HG03378 (cell line): ENCODE measurements around the gene JPH2.

Source experiments
- ATAC-seq: cut with Tn5 transposase; IDR thresholded peaks from one replicate; pipeline ENCODE4 v1.9.1; 2021; ENCODE audit warnings: mild to moderate bottlenecking, moderate library complexity; ENCODE audit not compliant: unreplicated experiment

Gene JPH2

DNA sequence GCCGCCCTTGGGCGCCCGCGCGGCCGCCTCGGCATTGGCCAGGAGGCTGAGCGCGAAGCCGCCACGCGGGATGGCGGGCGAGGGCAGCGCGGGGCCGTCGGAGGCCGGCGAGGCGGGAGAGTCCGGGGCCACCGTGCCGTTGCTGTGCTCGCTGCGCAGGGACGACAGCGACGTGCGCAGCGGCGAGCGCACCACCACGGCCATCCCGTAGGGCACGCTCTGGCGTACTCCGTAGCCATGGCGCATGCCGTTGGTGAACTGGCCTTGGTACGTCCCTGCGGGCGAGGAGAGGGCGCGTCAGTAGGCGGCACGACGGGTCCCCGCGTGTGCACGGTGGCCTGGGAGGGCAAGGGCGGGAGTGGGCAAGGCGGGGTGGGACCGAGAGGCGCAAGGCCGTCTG is 26.9 kb downstream of the JPH2 start:
- no peak for ATAC-seq

DNA sequence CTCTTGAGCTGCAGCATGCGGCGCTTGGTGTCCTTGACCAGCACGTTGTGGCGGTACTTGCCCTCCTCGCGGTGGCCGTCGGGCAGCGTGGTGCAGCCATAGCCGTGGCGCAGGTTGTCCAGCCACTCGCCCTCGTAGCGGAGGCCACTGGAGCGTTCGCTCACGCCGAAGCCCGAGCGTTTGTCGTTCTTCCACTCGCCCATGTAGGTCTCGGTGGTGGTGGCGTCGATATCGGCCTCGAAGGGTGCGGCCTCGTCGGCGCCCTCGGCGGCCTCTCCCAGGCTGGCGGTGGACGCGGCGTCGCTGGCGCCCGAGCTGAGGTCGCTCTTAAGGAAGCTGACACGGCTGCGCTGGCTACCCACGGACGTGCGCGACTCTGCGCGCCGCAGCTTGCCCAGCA is 27.3 kb downstream of the JPH2 start:
- ATAC-seq: no peak

- ATAC-seq: no peak
Measured at GRCh38 chr20:44159125-44159524, 27.9 kb downstream of the JPH2 start.

GRCh38 chr20:44157061-44157460 is 29.9 kb downstream of the JPH2 start:
- ATAC-seq: no peak

- no peak for ATAC-seq
Measured at GRCh38 chr20:44154521-44155001, 32.4 kb downstream of the JPH2 start.

- ATAC-seq: no peak
Measured at GRCh38 chr20:44153636-44154043, 33.3 kb downstream of the JPH2 start.

DNA sequence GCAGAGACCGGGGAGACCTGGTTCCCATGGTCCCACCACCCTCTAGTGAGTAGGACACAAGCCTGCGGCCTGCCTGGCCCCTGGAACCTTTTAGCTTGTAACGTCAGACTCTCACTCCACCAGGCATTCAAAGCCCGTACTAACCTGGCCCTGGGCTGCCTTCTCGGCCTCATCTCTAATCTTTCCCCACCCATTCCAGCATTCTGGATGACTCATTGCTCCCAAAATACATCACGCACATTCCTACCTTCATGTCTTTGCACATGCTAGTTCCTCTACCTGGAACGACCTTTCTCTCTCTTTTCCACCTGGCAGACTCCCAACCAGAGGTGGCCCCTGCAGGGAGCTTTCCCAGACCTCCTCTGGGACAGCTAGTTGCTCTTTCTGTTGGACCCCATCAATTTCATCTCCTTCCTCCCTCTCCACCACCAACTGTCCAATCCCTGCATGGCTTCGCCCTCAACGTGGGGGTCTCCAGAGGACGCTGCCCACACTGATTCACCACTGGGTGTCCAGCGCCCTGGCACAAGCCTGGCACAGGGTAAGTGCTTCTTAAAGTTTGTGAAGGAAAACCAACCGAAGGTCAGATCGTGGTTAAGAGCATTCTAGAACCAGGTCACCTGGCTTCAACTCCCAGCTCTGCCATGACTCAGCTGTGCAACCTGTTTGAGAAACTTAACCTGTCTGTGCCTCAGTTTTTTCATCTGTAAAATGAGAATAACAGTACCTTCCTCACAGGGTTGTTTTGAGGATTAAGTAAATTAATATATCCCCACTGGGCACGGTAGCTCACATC is 35.2 kb downstream of the JPH2 start:
- ATAC-seq: no peak

DNA sequence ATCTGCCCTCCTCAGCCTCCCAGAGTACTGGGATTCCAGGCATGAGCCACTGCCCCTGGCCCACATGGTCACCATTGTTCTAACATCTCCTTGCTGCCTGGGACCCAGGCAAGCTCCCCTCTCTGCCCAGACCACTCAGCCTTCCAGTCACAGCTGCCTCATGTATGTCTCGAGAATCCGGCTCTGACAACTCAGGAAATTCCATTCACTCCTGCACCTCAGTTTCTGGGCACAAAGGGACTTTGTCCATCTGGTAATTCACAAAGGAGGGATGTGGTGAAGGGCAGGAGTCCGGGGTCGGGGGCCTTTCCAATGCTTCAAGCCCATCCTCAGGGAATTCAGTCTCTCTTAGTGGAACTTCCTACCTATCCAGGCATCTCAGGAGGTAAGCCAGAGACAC is 40.7 kb downstream of the JPH2 start:
- no peak for ATAC-seq

DNA sequence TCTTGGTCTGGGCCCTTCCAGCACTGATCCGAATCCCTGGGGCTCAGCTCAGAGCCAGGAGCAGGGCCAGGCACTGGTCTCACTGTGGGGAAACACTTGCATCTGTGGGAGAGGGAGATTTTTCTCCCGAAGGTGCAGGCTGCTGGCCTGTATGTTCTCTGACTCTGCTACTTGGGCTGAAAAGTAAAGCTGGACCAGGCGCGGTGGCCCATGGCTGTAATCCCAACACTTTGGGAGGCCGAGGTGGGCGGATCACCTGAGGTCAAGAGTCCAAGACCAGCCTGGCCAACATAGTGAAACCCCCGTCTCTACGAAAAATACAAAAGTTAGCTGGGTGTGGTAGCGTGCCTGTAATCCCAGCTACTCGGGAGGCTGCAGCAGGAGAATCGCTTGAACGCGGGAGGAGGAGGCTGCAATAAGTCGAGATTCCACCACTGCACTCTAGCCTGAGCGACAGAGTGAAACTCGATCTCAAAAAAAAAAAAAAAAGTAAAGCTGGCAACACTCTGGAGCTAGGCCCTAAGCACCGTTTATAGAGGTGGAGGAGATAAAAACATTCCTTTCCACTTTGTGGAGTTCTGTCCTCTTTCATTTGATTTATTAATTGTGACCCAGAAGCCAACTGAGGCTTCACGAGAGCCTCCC is 41.7 kb downstream of the JPH2 start:
- ATAC-seq: no peak

GRCh38 chr20:44143936-44144335 is 43.1 kb downstream of the JPH2 start:
- ATAC-seq: no peak

GRCh38 chr20:44142413-44142812 is 44.6 kb downstream of the JPH2 start:
- no peak for ATAC-seq

- no peak for ATAC-seq
Measured at GRCh38 chr20:44141873-44142272, 45.1 kb downstream of the JPH2 start.

DNA sequence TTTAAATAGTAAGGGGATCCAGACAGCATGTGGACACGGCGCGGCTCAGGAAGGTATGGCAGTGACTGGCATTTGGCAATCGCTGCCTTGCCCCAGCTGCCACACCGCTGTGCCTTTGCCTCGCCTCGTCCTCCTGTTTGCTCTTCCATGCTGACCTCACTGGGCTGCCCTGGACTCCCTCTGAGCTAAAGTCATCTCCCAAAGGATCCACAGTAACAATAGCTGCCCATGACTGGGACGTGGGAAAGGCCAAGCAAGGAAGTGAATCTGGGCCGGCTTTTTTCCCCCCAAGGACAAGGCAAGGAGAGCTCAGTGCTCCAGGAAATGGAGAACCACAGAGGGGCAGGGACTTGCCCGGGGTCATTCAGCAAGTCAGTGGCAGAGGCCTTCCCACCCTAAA is 48.1 kb downstream of the JPH2 start:
- ATAC-seq: no peak

GRCh38 chr20:44137266-44137801 is 49.7 kb downstream of the JPH2 start:
- no peak for ATAC-seq

- ATAC-seq: no peak
Measured at GRCh38 chr20:44136579-44137265, 50.3 kb downstream of the JPH2 start.

DNA sequence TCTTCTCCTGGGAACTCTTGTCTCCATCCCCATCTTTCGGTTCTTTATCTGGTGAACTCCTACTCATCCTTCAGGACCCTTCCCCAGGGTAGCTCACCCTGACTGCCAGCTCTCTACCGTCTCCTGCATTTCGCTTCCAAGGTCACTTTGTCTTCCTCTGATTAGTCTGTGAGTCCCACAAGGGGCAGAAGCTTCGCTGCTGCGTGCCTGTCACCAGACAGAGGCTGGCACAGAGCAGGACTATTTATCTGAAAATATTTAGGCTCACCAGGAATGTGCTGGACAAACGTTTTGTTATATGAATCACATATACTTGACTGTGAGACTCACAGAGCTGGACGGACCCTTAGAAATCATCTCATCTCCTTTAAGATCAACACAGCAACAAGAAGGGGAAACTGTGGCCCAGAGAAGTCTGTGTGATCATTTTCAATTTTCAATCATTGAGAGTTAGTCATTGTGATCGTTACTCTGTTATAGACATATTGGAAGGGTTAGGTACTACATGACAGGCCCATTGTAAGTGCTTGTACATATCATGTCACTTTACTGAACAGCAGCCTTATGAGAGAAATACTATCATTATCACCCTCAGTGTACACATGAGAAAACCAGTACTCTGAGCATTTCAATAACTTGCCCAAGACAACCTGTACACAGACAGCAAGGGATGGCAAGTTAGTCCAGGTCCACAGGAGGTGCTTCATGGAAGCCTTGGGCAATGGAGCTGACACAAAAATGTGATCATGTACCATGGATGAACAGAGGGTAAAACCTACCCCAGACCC is 51.4 kb downstream of the JPH2 start:
- no peak for ATAC-seq

DNA sequence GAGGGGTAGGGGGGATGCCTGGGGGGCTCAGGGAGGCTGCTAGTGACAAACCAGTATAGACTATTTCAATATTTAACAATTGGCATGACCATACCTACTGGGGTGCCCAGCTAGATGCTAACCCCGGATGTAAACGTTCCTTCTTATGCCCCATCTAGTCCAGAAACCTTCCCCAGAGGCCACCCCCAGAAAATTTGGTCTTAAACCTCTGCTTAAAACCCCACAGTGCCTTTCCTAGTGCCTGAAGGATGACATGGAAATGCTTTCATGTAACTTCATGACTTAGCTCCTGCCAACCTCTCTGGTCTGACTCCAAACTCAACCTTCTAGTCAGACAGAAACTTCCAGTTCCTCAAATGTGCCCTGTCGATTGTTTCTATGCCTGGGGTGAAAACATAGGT is 52.0 kb downstream of the JPH2 start:
- no peak for ATAC-seq

DNA sequence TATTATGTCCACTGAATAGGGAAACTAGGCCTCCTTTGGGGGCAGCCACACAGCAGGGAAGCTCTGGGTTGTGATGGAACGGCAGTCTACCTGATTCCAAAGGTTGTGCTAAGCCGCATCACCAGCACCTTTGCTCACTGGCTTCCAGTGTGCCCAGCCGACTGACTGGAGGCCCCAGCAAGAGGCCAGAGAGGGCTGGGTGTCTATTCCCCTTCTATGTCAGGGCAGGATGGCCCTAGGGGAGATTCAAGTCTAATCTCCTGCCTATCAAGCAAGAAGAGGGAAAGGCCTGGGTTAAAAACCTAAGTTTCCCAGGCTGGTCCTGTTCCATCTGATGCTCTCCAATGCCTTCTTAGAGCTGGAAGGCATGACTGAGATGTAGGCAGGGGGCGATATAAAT is 53.6 kb downstream of the JPH2 start:
- no peak for ATAC-seq

GRCh38 chr20:44131704-44132103 is 55.3 kb downstream of the JPH2 start:
- no peak for ATAC-seq

DNA sequence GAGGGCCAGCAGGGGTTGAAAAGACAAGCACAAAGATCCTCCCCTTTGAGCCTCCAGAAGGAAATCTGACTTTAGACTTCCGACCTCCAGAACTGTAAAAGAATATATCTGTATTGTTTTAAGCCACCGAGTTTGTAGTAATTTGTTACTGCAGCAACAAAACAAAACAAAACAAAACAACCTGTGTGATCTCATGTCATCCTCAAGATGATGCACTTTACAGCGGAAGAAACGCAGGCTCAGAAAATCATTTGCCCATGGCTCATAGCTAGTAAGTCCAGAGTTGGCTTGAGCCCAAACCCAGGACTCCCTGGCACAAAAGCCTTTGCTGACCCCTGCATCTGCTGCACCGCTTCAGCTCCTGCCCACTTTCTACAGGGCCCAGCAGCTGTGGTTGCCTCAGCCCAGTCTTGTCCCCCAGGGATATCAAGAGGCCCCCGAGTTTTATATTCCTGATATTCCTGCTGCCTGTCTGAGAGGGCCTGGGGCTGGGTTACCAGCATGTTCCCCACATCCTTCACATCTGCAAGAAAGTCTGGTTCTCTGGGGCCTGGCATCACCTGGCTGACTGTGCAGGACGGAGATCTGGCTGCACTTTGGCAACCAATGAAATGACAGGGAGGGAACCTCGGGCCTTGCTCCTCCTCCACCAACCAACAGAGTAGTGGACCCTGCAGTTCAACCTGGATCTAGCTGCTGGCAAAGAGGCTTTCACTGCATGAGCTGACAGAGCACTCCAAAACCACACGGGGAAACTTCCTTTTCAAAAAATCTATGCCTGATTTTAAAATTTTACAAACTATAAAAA is 56.9 kb downstream of the JPH2 start:
- no peak for ATAC-seq
